ENCODE measurements around the gene HSDL1.

DNA sequence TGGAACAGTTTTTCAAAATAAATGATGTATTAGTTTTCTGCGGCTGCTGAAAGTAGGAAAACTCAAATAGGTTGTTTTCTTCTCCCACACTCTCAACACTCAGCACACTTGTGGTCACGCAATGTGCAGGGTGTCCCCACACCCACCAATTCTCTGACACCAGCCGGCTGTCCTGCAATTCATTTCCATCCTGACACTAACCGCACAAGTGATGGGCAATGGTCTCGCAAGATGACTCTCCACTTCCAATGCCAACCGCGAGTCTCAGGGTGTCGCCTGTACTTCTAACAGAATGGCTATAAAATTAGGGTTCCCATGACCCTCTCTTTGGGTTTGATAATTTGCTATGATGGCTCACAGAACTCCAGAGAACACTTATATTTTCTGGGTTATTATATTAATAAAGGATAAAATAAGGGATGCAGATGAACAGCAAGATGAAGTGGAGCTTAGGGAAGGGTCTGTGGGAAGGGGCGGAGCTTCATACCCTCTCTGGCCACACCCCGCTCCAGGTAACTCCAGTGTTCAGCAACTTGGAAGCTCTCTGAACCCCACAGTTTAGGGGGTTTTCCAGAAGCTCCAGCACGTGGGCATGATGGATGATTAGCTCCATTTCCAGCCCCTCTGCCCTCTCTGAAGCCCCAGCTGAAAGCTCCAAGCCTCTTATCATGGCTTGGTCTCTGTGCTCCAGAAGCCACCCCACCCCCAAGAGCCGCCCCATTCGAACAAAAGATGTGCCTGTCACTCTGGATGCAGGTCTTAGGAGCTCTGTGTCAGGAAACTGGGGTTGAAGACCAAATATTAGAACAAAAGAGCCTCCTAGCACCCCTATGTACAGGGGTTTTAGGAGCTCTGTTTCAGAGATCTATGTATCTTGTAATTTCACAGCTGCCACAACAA is 22.1 kb upstream of the HSDL1 start:
- TF ChIP-seq POLR2A (IDR thresholded peaks at IDR 0.05) = no peak
- TF ChIP-seq, protein P1, sequence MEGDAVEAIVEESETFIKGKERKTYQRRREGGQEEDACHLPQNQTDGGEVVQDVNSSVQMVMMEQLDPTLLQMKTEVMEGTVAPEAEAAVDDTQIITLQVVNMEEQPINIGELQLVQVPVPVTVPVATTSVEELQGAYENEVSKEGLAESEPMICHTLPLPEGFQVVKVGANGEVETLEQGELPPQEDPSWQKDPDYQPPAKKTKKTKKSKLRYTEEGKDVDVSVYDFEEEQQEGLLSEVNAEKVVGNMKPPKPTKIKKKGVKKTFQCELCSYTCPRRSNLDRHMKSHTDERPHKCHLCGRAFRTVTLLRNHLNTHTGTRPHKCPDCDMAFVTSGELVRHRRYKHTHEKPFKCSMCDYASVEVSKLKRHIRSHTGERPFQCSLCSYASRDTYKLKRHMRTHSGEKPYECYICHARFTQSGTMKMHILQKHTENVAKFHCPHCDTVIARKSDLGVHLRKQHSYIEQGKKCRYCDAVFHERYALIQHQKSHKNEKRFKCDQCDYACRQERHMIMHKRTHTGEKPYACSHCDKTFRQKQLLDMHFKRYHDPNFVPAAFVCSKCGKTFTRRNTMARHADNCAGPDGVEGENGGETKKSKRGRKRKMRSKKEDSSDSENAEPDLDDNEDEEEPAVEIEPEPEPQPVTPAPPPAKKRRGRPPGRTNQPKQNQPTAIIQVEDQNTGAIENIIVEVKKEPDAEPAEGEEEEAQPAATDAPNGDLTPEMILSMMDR (IDR thresholded peaks at IDR 0.05 in 4 of 5, conservative IDR thresholded peaks at IDR 0.05 in 1 of 5) = no peak
